Stimulated activated CD8-positive, alpha-beta memory T cell treated with anti-CD3 and anti-CD28 coated beads, Interleukin-4, amount 100 ng/mL, for 1 hour (primary cell): ENCODE measurements around the gene CENATAC.
"Not testable (repeated sequence)": the region's sequence is repeated elsewhere in the genome, so short reads cannot be mapped to it uniquely, and the experiment has no call there.

Source experiments
- DNase-seq, 2 donors: peaks; one replicate each; pipeline ENCODE4 v3.0.0-alpha.2; 2020; ENCODE audit warnings: low read depth in 2 of 2, low spot score in 1 of 2

Gene CENATAC, protein sequence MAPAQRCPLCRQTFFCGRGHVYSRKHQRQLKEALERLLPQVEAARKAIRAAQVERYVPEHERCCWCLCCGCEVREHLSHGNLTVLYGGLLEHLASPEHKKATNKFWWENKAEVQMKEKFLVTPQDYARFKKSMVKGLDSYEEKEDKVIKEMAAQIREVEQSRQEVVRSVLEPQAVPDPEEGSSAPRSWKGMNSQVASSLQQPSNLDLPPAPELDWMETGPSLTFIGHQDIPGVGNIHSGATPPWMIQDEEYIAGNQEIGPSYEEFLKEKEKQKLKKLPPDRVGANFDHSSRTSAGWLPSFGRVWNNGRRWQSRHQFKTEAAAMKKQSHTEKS

DNA sequence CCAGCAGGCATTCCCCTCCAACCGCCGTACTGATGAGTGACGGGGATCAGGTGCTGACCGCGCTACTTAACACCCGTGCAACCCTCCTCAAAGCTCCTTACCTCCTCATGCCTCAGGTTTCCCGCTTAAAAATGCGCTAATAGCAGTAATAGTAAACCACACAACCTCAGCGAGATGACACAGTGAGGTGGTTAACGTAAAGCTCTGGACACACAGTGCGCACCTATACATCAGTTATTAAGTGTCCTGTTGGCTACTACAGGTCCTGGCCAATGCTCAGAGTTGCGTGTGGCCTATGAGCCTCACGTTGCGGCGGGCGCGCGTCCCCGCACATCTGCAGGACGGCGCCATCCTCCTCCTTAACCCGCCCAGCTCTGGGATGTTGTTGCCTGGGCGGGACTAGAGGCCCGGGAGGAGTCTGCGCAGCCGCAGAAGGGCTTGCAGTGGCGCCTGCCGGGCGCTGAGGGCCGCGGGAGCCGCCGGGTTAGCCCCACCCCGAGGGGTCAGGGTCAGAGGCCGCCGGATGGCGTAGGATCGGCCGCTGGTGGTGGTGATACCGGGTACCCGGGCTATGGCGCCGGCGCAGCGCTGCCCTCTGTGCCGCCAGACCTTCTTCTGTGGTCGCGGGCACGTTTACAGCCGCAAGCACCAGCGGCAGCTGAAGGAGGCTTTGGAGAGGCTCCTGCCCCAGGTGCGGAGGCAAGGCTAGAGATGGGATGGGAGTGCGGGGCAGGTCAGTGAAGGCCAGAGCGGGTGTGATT, at the start of gene CENATAC:
Gene CENATAC, plus strand, starts transcription at position 512 of the 761 bp plus-strand sequence. Its CDS starts 60 bp downstream, at position 572.
- DNase-seq: peak; percentile 80 to 89

DNA sequence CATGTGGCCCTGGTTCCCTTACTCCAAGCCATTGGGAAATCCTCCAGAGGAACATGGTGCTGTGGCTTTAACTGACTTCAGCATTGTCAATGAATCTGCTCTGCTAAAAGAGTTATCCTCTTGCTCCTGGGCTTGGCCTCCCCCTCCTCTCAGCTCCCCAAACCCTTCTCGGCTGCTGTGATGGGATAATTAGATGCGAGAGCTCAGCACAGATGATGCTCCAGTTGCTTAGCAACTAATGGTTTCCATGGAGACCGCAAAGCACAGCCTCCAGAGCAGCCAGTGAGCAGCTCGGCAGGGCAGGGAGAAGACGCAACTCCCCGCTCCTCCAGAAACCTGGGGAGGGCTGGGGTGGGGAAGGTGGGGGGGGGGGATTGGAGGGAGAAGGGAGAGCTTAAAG, 44.7 kb upstream of the CENATAC start:
- no peak for DNase-seq

DNA sequence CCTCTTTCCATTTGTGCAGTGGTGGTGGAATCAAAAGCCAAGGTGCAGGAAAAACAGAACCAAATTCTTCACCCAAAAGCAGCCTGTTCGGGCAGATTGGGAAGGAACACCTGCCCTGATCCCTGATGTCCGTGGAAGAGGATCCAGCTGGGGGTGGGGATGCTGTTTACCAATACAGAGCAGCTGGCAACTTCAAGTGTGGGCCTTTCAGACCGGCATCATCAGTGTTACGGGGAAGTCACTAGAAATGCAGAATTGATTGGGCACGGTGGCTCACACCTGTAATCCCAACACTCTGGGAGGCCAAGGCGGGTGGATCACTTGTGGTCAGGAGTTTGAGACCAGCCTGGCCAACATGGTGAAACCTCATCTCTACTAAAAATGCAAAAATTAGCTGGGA, 44.0 kb upstream of the CENATAC start:
- not testable (repeated sequence) for DNase-seq

DNA sequence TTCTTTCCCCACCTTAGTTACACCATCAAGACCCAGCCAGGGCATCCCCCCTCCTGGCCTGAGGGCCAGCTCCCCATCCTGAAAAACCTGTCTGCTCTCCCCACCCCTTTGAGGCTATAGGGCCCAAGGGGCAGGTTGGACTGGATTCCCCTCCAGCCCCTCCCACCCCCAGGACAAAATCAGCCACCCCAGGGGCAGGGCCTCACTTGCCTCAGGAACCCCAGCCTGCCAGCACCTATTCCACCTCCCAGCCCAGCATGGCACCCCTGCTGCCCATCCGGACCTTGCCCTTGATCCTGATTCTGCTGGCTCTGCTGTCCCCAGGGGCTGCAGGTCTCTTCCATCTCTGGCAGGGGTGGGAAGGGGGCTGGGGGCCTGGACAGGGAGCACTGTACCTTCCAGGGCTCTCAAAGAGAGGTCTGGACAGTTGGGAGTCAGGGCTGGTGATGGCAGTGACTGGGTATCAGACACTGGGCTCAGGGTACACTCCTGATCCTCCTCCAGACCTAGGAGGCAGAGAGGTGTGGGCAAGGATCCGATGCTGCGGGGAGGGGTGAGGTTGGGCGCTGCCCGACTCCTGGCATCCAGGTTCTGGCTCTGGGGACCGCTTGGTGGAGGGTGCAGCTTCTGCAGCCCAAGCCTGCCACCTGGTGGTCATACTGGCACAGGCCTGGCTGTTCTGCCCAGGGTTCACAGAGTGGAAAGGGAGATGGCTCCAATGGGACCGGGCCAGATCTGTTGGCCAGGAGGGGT, 41.7 kb upstream of the CENATAC start, which contains the start of gene UPK2:
Gene UPK2, plus strand, starts transcription at position 205 of the 753 bp plus-strand sequence. Its CDS starts 53 bp downstream, at position 258.
- peak; percentile 79 to 82 for DNase-seq

DNA sequence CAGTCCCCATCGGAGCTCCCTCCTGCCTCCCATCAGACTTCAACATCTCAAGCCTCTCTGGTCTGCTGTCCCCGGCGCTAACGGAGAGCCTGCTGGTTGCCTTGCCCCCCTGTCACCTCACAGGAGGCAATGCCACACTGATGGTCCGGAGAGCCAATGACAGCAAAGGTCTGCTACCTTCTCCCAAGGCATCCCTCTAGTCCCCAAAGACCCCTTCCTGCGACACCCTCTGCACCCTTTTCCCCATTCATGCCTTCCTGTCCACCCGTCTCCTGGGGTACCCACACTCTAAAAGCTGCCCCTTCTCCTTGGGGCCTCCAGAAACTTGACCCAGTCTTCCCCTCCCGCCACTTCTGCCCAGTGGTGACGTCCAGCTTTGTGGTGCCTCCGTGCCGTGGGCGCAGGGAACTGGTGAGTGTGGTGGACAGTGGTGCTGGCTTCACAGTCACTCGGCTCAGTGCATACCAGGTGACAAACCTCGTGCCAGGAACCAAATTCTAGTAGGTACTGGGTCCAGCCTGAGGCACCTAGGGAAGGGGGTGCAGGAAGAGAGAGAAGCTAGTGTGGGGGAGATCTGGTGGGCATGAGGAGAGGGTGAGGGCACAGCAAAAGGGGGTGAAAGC, 41.0 kb upstream of the CENATAC start:
- no peak for DNase-seq

DNA sequence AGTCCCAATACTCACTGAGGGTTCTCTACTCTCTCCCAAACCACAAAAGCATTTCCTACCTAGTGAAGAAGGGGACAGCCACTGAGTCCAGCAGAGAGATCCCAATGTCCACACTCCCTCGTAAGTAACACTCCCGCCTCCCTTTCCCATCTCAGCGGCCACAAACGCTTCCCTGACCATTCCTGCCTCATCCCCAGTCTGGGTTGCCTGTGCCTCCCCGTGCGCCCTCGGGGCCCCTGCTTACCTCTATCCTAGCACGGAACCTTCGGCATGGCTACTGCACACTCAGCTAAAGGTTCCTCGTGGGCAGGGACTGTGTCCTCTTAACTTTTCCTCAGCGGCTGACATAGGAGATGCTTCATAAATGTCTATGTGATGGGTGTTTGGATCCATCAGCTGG, 40.4 kb upstream of the CENATAC start:
- DNase-seq: no peak

DNA sequence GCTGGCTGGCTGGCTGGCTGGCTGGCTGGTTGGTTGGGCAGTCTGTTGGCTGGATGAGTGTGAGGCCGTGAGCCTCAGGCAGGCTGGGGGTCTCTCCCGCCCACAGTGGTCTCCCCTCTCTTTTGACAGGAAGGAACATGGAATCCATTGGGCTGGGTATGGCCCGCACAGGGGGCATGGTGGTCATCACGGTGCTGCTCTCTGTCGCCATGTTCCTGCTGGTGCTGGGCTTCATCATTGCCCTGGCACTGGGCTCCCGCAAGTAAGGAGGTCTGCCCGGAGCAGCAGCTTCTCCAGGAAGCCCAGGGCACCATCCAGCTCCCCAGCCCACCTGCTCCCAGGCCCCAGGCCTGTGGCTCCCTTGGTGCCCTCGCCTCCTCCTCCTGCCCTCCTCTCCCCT, 40.0 kb upstream of the CENATAC start:
- no peak for DNase-seq

DNA sequence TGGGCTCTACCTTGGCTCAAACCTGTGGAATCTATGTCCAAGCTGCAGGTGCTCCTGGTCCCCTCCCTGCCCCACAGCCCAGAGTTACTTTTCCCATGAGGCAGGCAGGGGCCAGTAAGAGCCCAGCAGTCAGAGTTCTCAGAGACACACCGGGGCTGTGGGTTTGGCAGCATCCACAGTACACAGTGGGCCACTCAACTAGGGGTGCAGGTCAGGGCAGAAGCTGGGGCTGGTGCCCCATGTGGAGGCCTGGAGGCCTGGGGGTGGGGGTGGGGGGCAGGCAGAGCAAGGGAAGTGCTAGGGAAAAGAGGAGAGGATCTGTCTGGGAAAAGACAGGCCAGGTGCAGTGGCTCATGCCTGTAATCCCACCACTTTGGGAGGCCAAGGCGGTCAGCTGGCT, 39.4 kb upstream of the CENATAC start:
- no peak for DNase-seq

DNA sequence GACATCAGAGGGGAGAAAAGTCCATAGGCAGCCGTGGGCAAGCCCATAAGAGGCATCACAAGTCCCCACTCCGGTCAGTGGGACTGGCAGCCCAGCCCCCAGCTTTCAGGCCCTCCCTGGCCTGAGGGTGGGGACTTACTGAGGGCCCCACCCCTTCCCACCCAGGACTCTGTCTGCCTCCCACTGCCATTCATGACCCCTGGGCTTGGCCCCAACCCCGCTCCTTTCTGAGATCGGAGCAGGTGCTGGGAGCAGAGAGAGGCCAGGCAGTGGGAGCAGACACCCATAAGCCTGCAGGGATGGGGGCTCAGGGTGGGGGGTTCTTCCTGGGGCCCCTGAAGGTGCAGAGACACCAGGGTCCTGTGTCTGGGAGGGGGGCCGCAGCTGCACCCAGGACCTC, 36.7 kb upstream of the CENATAC start:
- no peak for DNase-seq

DNA sequence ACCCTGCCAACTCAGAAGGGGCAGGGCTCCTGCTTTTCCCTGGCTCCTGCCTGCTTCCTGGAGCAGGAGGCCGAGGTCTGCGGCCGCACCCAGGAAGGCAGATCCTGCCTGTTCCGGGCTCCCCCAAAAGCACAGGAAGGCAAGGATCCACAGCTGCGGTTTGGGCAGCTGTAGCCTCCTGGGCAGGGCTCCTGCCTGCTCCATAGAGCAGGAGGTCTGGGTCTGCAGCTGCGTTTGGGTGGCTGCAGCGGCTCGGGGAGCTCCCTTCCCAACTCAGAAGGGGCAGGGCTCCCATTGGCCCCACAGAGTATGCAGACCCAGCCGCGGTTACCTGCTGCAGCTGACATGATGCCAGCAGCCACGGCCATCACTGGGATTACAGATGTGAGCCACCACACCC, 36.3 kb upstream of the CENATAC start:
- no peak for DNase-seq

DNA sequence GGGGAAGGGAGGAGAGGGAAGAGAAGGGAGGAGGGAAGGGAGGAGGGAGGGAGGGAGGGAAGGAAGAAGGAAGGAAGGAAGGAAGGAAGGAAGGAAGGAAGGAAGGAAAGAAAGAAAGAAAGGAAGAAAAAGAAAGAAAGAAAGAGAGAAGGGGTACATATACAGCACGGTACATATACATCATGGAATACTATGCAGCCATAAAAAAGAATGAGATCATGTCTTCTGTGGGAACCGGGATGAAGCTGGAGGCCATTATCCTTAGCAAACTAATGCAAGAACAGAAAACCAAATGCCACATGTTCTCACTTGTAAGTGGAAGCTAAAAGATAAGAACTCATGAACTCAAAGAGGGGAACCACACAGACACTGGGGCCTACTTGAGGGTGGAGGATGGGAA, 28.4 kb upstream of the CENATAC start:
- not testable (repeated sequence) for DNase-seq

DNA sequence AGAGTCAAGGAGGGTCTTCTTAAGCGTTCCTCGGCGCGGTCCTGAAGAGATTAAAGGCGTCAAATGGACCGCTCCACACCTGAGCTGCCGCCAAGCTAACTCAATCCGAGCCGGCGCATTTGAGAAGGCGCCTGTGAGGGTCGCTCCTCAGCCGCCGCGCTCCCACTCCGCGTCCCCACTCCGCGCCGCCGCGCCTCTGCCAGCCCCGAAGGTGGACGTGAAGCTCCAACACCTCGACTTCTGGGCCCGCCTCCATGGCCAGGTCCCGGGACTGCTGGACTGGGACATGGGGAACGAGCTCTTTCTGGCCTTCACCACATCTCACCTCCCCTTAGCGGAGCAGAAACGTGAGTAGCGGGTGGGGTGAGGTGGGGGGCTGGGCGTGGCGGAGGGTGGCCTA, 26.3 kb upstream of the CENATAC start, which contains the start of gene FOXR1:
Gene FOXR1, plus strand, starts transcription at position 116 of the 400 bp plus-strand sequence. Its CDS starts 171 bp downstream, at position 287.
- no peak for DNase-seq

DNA sequence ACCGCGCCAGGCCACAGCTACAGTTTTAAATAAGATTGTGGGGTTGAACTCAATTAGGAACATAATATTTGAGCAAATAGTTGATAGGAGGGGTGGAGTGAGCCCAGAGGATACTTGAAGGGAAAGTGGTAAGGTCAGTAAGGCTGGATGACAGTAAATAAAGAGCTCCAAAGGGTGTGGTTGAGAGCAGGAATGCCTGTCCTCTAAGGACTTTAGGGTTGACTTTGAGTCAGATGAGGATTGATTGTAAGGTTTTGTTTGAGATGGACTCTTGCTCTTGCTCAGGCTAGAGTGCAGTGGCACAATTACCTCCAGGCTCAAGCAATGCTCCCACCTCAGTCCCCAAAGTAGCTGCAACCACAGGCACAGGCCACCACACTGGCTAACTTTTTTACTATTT, 24.0 kb upstream of the CENATAC start:
- DNase-seq: no peak

DNA sequence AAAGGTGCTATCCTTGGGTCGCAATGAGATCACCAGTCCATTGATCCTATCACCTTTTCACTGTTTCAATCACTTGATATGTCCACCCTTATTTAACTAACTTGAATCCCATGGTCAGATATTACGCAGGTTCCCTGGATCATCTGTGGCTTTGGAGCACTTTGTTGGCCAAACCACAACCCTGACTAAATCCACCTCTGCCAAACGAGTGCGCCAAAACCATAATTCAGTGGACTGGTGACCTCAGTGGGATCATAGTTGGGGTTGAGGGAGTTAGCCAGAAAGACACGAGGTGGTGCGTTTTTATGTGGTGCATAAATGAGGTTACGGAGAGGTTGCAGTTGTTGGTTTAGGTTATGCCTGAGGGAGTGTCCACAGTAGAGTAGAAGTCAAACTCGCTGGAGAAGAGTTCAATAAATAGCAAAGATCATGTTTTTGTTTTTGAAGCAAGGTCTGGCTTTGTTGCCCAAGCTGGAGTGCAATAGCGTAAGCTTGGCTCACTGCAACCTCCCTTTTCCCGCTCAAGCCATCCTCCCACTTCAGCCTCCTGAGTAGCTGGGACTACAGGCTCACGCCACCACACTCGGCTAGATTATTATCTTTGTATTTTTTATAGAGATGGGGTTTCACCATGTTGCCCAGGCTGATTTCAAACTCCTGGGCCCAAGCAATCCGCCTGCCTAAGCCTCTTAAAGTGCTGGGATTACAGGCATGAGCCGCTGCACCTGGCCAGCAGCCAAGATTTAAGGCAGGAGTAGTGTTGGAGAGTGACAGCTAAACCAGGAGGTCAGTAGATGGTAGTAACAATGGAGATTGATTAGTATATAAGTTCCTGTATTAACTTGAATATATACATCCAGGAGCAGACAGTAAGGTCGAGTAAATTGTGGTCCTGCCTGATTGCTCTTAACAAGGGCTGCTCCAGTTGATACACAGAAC, 21.9 kb upstream of the CENATAC start:
- no peak for DNase-seq

DNA sequence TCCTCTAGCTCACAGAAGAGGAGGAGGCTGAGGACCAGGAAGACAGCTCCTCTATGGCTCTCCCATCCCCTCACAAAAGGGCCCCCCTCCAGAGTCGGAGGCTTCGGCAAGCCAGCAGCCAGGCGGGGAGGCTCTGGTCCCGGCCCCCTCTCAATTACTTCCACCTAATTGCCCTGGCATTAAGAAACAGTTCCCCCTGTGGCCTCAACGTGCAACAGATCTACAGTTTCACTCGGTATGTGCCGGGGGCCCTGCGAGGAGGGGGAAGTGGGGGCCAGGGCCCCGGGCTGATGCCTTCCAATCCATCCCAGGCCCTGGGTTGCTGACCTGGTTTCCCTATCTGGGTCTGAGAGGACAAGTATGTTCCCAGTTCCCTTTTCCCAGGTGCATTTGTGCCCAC, 18.5 kb upstream of the CENATAC start:
- no peak for DNase-seq

DNA sequence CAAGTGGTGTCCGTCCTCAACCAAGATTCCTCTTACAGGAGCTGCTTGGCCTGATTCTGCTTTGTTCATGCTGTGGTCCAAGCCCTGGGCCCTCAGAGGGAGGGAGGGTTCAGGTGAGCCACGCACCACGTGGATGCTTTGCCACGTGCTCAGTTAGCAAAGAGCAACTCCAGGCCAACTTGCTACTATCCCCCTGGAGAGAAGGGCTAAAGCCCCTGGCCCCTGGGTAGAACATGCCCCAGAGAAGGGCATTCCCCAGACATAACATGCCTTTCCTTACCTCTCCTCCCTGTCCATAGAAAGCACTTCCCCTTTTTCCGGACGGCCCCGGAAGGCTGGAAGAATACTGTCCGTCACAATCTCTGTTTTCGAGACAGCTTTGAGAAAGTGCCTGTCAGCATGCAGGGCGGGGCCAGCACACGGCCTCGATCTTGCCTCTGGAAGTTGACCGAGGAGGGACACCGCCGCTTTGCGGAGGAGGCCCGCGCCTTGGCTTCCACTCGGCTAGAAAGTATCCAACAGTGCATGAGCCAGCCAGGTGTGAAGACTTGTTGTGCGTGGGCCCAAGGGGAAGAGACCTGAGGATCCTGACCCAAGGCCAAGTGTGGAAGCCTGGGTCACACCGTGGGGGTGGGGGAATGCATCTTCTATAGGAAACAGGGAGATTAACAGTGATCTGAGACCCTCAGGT, 17.6 kb upstream of the CENATAC start:
- no peak for DNase-seq

DNA sequence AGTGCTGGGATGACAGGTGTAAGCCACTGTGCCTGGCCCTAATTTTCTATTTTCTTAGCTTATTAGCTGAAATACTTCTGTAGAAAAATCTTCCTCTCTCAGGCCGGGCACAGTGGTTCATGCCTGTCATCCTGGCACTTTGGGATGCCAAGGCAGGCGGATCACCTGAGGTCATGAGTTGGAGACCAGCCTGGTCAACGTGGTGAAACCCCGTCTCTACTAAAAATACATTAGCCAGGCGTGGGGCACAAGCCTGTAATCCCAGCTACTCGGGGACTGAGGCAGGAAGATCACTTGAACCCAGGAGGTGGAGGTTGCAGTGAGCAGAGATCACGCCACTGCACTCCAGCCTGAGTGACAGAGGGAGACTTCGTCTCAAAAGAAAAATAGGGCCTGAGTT, 13.6 kb upstream of the CENATAC start:
- not testable (repeated sequence) for DNase-seq

DNA sequence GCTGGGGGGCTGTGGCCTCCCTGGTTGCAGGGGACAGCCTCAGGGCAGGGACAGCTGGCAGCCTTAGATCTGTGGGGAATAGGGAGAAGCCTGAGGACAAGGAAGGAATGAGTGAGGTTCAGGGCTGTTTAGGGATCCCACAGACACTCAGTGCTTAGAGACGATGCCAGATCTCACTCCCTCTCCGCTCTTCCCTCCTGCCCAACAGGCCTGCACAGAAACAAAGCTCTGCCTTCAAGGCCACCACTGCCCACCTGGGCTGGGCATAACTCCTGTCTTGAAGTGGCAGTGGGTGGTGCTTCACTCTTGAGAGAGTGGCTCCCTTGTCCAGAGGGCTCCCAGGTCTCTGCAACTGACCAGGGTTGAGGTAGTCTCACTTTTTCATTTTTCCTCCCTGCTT, 13.1 kb upstream of the CENATAC start:
- no peak for DNase-seq

DNA sequence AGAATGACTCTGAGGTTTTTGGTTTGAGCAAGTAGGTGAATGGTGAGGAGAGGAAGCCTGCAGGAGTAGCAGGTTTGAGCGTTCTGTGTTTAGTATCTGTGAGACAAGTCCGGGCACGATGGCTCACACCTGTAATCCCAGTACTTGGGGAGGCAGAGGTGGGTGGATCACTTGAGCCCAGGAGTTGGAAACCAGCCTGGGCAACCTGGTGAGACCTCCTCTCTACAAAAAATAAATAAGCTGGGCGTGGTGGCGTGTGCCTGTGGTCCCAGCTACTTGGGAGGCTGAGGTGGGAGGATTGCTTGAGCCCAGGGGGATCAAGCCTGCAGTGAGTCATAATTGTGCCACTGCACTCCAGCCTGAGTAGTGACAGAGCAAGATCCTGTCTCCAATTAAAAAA, 9.7 kb upstream of the CENATAC start:
- no peak for DNase-seq
